ENCODE results near the gene HCRTR1.

HCRTR1 gene

DNA sequence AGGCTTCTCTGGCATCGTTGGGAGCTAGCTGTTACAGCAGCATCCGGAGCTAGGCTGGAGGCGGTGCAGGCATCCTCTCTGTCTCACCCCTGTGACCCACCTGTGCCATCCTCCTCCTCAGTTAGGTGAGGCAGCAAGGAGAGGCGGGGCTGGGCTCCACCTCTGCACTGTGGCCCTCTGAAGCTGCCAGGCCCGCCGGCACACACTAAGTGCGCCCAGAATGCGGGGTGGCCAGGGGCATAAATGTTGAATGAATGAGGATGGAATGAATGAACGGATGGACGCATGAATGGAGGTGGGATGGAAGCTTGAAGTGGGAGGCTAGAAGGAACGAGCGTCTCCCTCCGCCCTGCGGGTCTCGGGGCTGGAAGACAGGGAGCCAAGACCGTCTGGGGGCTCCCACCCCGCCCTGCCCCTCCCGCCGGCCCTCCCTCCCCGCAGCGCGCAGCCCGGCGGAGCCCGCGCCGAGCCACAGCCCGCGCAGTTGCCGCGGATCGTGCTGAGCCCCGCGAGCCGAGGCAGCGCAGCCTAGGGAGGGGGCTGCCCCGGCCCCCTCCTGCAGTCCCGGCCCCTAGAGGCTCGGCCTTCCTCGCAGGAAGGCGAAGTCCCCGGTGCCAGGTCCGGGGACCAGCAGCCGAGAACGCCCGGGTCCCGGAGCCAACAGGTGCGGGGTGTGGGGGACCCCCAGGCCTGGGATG is at the start of gene HCRTR1:
HCRTR1 (plus strand) TSS at position 472 of the 698 bp plus-strand sequence. CDS start 1,504 bp downstream, outside the sequence.
- DNase-seq = no peak

DNA sequence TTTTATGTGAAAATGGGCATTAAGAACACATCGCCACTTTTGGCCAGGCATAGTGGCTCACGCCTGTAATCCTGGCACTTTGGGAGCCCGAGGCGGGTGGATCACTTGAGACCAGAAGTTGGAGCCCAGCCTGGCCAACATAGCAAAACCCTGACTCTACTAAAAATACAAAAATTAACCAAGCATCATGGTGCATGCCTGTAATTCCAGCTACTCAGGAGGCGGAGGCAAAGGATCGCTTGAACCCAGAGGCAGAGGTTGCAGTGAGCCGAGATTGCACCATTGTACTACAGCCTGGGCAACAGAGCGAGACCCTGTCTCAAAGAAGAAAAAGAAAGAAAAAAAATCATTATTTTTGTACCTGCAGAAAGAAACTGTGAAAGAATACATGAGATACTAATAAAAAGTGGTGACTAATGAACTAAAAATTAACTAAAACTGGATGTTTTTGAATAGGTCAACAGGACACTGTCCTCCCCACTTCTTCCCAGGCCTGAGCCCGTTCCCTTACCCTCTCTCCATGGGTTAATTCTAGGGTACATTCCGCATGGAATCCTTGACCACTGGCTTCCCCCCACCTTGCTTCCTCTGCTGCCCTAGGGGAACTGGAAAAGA is 49.4 kb upstream of the HCRTR1 start:
- DNase-seq = no peak

GRCh38 chr1:31568895-31569595 is 48.4 kb upstream of the HCRTR1 start:
- DNase-seq = no peak

DNA sequence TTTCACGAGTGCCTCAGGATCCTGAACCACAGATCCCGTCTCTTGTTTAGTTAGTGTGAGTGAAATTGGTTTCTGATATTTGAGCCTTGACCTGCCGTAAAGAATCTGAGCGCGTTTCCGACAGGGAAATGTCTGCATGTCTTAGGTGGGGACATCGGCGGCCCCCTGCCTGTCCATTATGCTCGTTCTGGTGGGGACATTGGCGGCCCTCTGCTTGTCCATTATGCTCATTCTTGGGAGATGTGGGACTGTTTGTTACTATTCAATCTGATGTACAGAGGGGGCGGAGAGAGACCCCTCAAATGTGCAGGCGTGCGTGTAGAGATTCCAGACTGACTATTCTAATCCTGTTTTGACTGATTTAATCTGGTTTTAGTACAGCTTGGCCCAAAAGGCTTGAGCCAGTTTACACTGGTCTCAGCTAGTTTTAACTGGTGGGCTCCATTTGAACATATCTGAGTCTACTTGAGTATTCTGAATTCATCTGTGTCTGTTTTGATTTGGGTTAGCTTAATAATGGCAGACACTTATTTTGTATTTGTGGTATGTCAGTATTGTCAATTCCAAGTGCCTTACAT is 47.8 kb upstream of the HCRTR1 start:
- DNase-seq = no peak

DNA sequence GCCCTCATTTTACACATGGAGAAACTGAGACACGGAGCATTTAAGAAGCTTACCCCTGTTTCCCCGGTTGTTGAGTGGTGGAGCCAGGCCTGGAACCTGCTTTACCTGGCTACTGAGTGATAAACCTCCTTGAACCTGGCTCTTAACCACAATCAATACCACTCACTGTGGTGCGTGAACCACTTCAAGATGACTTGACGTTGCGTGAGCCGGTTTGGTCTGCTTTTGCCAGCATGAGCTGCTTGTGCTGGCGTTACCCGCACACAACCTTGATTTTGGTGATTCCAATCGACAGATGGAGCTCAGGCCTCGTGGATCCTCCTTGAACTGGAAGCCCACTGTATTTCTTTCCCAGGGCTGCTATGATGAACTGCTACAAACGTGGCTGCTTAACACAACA is 47.3 kb upstream of the HCRTR1 start:
- no peak for DNase-seq

GRCh38 chr1:31570906-31571305 is 46.6 kb upstream of the HCRTR1 start:
- no peak for DNase-seq

- DNase-seq = no peak
Measured at GRCh38 chr1:31571340-31572295, 45.9 kb upstream of the HCRTR1 start.

GRCh38 chr1:31572323-31573104 is 45.0 kb upstream of the HCRTR1 start:
- DNase-seq = no peak

DNA sequence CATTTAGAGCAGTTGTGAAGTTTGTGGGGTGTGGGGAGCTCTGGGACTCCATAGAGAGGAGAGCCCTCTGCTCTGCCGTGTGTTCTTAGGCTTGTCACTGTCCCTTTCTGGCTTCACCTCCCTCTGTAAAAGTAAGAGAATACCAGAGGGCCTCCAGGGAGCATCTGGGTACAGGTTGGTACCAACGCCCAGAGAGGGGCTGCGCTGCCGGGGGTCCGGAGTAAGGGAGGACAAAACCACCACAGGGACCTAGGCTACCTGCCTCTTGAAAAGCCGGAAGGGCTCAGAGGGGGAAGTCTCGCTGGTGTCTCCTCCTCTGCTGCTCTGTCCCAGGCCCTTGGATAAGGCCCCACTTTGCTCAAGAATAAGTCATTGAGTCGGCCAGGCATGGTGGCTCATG is 44.2 kb upstream of the HCRTR1 start:
- no peak for DNase-seq

DNA sequence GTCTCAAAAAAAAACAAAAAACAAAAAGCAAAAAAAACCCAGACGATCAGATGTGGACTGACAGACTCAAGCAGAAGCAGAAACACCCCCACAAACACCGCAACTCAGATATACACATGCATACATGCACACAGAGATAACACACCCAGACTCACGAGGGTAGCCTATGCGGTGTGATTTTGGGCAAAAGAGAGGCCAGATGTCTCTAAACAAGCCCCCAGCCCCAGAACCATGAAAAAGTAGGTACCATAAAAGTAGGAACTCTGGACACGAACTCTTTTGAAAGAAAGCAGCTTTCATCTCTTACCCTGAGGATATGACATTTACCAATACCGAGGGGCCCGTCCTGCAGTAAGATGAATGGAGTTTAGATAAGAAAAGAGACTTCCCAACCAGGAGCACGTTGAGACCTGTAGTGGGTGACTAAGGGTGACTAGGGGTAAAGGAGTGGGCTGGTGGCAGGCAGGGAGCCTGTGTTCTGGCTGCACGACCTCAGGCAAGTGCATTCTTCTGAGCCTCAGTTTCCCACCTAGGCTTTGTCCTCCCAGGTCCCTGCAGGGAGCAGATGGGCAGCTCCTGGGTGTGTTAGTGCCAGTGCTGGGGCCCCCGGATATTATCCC is 42.6 kb upstream of the HCRTR1 start:
- DNase-seq = no peak

DNA sequence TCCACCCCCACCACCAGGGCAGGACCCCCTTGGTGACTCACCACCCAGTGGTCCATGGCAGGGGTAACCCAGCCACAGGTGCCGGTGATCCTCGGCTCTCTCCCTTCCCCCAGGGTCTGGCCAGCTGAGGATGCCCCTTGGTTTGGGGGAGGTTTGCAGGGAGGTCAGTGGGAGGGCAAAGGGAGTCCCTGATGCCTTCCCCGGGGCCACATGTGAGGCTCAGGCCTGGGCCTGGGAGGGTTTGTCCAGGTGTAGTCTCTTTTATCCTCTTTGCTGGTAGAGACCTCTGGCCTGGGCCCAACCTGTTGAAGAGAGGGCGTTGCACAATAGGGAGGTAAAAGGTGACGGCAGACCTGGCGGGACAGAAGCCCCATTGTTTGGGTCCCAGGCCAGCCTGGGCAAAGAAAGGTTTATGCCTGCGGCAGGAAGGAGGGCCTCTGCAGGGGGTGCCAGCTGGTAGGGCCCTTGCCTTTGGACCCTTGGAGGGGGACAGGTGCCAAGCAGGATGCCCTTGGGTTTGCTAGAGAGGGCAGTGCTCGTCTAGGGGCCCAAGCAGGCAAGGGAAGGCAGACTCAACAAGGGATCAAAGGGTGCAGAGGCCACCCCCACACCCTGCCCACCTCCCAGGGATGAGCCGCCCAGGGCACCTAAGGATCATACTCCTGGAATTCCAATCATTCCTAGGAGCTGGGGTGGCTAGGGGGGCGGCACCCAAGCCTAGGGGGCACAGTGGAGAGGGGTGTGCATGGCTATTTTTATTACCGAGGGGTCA is 41.9 kb upstream of the HCRTR1 start:
- no peak for DNase-seq

DNA sequence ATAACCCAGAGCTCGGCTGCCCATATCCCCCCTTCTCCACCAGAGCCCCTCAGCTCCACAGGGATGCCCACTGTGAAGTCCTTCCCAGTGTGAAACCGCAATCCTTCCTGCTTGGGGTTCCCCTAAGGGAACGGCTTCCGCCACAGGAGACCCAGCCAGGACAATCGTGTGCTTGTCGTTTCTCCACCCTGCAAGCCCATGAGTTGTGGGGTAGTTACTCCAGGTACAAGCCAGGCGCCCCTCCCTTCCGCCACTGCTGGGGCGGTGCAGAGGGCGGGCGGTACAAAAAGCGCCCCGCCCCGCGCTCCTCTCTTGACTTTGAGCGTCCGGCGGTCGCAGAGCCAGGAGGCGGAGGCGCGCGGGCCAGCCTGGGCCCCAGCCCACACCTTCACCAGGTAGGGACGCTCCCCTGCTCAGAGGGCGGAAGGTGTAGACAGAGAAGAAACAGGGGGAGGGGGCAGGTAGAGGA is 41.3 kb upstream of the HCRTR1 start, which contains the start of gene TINAGL1:
TINAGL1 (plus strand) TSS at position 315 of the 469 bp plus-strand sequence. CDS start 634 bp downstream, outside the sequence.
- DNase-seq = no peak

GRCh38 chr1:31576743-31577455 is 40.6 kb upstream of the HCRTR1 start:
- no peak for DNase-seq

DNA sequence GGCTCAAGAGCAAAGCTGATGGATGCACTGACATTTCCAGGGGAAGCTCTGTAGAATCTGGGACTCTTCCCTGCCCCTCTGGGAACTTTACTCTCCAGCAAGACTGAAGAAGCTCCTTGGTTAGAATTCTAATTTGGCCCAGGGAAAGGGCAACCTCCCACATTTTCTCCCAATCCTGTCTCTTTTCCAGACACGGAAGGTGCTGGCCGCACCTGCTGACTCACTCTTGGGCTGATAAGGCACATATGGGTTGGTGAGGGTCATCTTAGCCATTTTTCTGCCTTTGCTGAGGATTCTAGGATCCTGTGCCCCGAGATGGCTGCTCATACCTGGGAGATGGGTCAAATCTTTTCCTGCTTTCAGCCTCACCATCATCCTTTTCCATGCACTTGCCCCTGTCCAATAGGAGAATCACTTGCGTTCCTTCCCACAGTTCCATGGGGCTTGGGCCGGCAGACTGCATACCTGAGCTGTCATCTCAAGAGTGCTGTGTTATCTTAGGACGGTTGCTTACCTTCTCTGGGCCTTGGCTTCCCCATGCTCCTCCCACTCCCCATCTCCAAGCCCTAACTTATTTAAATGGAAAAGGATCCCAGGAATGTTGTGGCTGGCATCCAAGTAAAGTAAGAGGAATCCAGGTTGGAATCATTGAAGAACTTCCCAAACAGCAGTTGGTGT is 39.8 kb upstream of the HCRTR1 start:
- DNase-seq = no peak

- no peak for DNase-seq
Measured at GRCh38 chr1:31579374-31579773, 38.1 kb upstream of the HCRTR1 start.

DNA sequence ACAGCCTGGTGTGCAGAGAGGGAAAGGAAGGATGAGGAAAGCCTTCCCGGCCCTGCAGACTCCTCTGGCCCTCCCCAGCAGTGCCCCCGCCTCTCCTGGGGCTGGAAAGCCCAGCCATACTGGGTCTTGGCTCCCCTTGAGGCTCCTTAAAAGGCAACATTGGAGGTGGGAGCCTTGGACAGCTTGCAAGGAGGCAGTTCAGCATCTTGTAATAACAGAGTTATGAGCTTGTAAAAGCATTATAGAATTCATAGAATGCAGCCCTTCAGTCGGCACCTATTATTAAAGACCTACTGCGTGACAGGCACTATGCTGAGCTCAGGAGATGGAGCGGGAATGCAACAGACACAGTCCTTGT is 37.0 kb upstream of the HCRTR1 start:
- no peak for DNase-seq

DNA sequence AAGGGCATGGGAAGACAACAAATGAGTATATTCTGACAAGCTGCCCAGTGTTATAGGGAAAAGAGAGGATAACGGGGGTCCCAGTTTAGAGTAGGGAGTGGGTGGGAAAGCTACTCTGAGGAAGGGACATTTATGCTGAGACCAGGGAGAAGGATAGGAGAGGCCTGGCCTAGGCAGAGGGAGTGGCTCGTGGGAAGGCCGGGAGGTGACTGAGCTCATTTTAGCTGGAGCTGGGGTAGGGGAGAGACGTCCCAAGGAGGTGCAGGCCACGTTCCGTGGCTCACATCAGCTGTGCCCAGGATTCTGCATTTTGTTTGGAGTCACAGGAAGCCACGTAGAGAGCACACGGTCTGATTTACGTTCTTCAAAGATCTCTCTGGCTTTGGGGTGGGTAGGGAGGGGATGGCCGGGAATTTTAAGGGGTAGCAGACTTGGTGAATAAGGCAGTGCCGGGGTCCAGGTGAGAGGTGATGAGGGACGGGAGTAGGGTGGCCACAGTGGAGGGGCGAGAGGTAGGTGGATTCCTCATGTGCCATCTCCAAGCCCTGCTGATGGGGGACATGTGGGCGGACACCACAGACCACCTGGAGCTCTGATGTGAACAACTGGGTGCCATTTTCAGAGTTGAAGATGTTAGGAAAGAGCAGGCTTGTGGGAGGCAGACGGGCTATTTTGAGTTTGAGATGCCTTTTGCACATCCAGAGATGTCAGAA is 36.4 kb upstream of the HCRTR1 start:
- DNase-seq = no peak

Measured in CD4-positive, alpha-beta T cell treated with Interferon alpha-2 for 1 hour (primary cell).